GM12878 (cell line): ENCODE data around the gene TGFBR1.

Experiments used
- BRCA1 ChIP-seq: IDR thresholded peaks from 2 replicates; pipeline ENCODE4 v1.6.1; 2011; ENCODE audit warnings: low read depth, low read length, improper control_type of control experiment
- CTCF ChIP-seq, 3 experiments: IDR thresholded peaks in 2 of 3; conservative IDR thresholded peaks in 1 of 3; 2 replicates each; pipeline ENCODE4 v1.5.1; 2011; ENCODE audit warnings: low read depth in 3 of 3, low read length in 3 of 3, mild to moderate bottlenecking in 3 of 3, control low read depth in 2 of 3, moderate library complexity in 2 of 3, inconsistent platforms in 1 of 3, mixed read lengths in 1 of 3; ENCODE audit not compliant: control insufficient read depth in 2 of 3, insufficient read depth in 1 of 3; ENCODE audit errors: extremely low read depth in 1 of 3
- HDAC6 ChIP-seq: fragments of 200-600 bp; sonication (generic); IDR thresholded peaks from one replicate; pipeline ENCODE4 v1.8.0; 2017; ENCODE audit warnings: antibody characterized with exemption; ENCODE audit not compliant: unreplicated experiment
- MTA2 ChIP-seq: fragments of 450-650 bp; IDR thresholded peaks from 2 replicates; pipeline ENCODE4 v1.6.1; 2016; ENCODE audit warnings: low read depth, mild to moderate bottlenecking, moderate library complexity
- POLR2AphosphoS5 ChIP-seq: IDR thresholded peaks from 2 replicates; pipeline ENCODE4 v1.6.1; 2011; ENCODE audit warnings: mild to moderate bottlenecking, low read length, inconsistent platforms
- REST ChIP-seq: IDR thresholded peaks from 2 replicates; pipeline ENCODE4 v1.6.1; 2012; ENCODE audit warnings: mild to moderate bottlenecking, low read depth, low read length
- SRF ChIP-seq, 2 experiments: IDR thresholded peaks; 2 replicates each; pipeline ENCODE4 v1.6.1; 2011; ENCODE audit warnings: low read depth in 2 of 2, low read length in 2 of 2, mild to moderate bottlenecking in 1 of 2, moderate library complexity in 1 of 2
- USF2 ChIP-seq: IDR thresholded peaks from 2 replicates; pipeline ENCODE4 v1.6.1; 2011; ENCODE audit warnings: low read depth, low read length, improper control_type of control experiment, borderline replicate concordance
- ZZZ3 ChIP-seq: IDR thresholded peaks from 2 replicates; pipeline ENCODE4 v1.6.1; 2011; ENCODE audit warnings: low read depth; ENCODE audit not compliant: control insufficient read depth, insufficient read length

- TF ChIP-seq MTA2 = no peak
- TF ChIP-seq USF2 = no peak
- no peak for TF ChIP-seq REST
- no peak for TF ChIP-seq BRCA1
- peak; percentile 49 to 81 (median 65); a peak in 5 of 6 replicates for TF ChIP-seq CTCF (IDR thresholded peaks at IDR 0.05 in 2 of 3, conservative IDR thresholded peaks at IDR 0.05 in 1 of 3; ENCODE audit: control insufficient read depth in 2 of 3, extremely low read depth in 1 of 3, insufficient read depth in 1 of 3, low read depth in 3 of 3, low read length in 3 of 3)
- no peak for TF ChIP-seq POLR2AphosphoS5
- no peak for TF ChIP-seq HDAC6
- TF ChIP-seq ZZZ3 = no peak
- TF ChIP-seq SRF (IDR thresholded peaks at IDR 0.05; ENCODE audit: low read depth in 2 of 2, low read length in 2 of 2) = no peak
Measured at GRCh38 chr9:99162759-99163364, 57.9 kb downstream of the TGFBR1 start.
